Adrenal gland (tissue), 12 donors: ENCODE data around the gene DPM1. TPM values are rescaled to one million over a fixed set of nuclear protein-coding genes. Genes with fewer than 3 reads are reported as not detected.

Experiments
- DNase-seq, 7 donors: peaks; one replicate each; pipeline ENCODE4 v3.0.0-alpha.2; 2019 to 2020
- H3K27ac ChIP-seq, 5 donors: fragments of 200-600 bp; sonication (generic) in 4 of 5; 1 replicate in 3 of 5; 2 replicates in 2 of 5; pipeline versions ENCODE4 v1.5.1 to v1.8.0; 2016 to 2020; ENCODE audit warnings: mild to moderate bottlenecking in 1 of 5
- H3K27me3 ChIP-seq: fragments of 200-600 bp; 2 replicates; pipeline ENCODE4 v1.8.0; 2021
- H3K36me3 ChIP-seq, 2 donors: fragments of 200-600 bp; replicated peaks in 1 of 2; 1 replicate in 1 of 2; 2 replicates in 1 of 2; pipeline versions ENCODE4 v1.5.1 to v1.8.0; 2018 to 2022
- H3K4me1 ChIP-seq, 2 donors: fragments of 200-600 bp; replicated peaks in 1 of 2; 1 replicate in 1 of 2; 2 replicates in 1 of 2; pipeline versions ENCODE4 v1.5.1 to v1.8.0; 2018 to 2021
- H3K4me3 ChIP-seq, 4 donors: fragments of 200-600 bp; sonication (generic) in 3 of 4; one replicate each; pipeline ENCODE4 v1.5.1; 2016 to 2018
- H3K9me3 ChIP-seq, 3 donors: fragments of 200-600 bp; sonication (generic) in 1 of 3; replicated peaks in 1 of 3; 1 replicate in 2 of 3; 2 replicates in 1 of 3; pipeline versions ENCODE4 v1.5.1 to v1.8.0; 2016 to 2021
- CTCF ChIP-seq, 6 experiments: fragments of 450-650 bp in 4 of 6; fragments of 200-600 bp in 2 of 6; sonication (generic) in 1 of 6; IDR thresholded peaks; 1 replicate in 5 of 6; 2 replicates in 1 of 6; pipeline versions ENCODE4 v1.5.1 to v1.8.0; 2016 to 2021; ENCODE audit warnings: antibody characterized with exemption in 6 of 6, mild to moderate bottlenecking in 2 of 6, moderate library complexity in 1 of 6
- POLR2A ChIP-seq, 2 donors: fragments of 450-650 bp; IDR thresholded peaks; one replicate each; pipeline ENCODE4 v1.6.1; 2017; ENCODE audit warnings: antibody characterized with exemption in 2 of 2, mild to moderate bottlenecking in 2 of 2, moderate library complexity in 1 of 2
- WGBS, 4 donors: extraction: QIAGEN DNeasy Blood & Tissue Kit in 2 of 4; methylation state at CpG; one replicate each; pipeline versions ENCODE4 v1.1.5 to v1.1.7; 2013 to 2017; 5-methylcytosine and 5-hydroxymethylcytosine counted together
- intact Hi-C, 2 donors: fragments of 100-400 bp; cut with DNase I; formaldehyde crosslinking; loops; one replicate each; pipeline versions ENCODE4 v1.14.1 to v1.15.0; 2022 to 2023
- polyA plus RNA-seq, 3 donors: library from polyadenylated mRNA; stranded (reverse); fragments of 200-250 nt in 2 of 3; fragments of 350-450 nt in 1 of 3; fragmentation: Illumina TruSeq in 1 of 3; extraction: RNeasy Lipid Tissue Mini Kit (QIAGEN cat#74804) in 1 of 3; gene quantifications; one replicate each; pipeline ENCODE4 v1.2.3, GENCODE V29; 2013 to 2014
- total RNA-seq, 9 donors: library from RNA; depleted of rRNA in 4 of 9; stranded (reverse); fragments of >200 nt in 4 of 9; fragments of 120-200 nt in 1 of 9; fragmentation: NEBNext Ultra II Directional in 1 of 9; extraction: Animal tissue kit (Norgen Biotek cat#: 25700) in 1 of 9; gene quantifications; one replicate each; pipeline versions ENCODE4 v1.1.0 to v1.2.4, GENCODE V29; 2013 to 2023
- donor health status: healthy with polysubstance abuse.
- donor health status: Bipolar disorder and iron deficiency.
- donor health status: DM: yes; HTN: yes; CAD: no.
- donor health status: DM: no; HTN: no; CAD: no.
- donor health status: DM: no; HTN: no; CAD: no.
- donor health status: DM: yes; HTN: yes; CAD: no.

DPM1 gene
- total and polyA plus RNA-seq, 12 donors: 21.0 to 145 (median 42.9) TPM

GRCh38 chr20:50900261-50900660, 58.1 kb downstream of the DPM1 start:
- no peak for DNase-seq
- Histone ChIP-seq H3K27me3 (no peaks in the 10 kb centered on the region), H3K27ac (no peak overlapping the region), H3K9me3 (no peaks in the 10 kb centered on the region), H3K4me3 (no peak overlapping the region), H3K4me1 (peaks cover 0 to 14% of the 10 kb centered on the region in 2 donors), H3K36me3 (peaks cover 0 to 48% of the 10 kb centered on the region in 2 donors)
- intact Hi-C loops: no loop called here
- TF ChIP-seq CTCF (IDR thresholded peaks at IDR 0.05) (no peak), POLR2A (IDR thresholded peaks at IDR 0.05) (no peak)
- 81 to 98% (median 97%) methylated on average over 7 of the region's 7 CpGs for WGBS, 4 donors

GRCh38 chr20:50898475-50898874, 59.9 kb downstream of the DPM1 start:
- DNase-seq: no peak
- Histone ChIP-seq H3K4me1 (no peaks in the 10 kb centered on the region), H3K9me3 (no peaks in the 10 kb centered on the region), H3K36me3 (peaks cover 0 to 65% of the 10 kb centered on the region in 2 donors), H3K27me3 (no peaks in the 10 kb centered on the region), H3K27ac (no peak overlapping the region), H3K4me3 (no peak overlapping the region)
- 88 to 100% (median 92%) methylated on average over 1 of the region's 1 CpG for WGBS, 4 donors
- intact Hi-C loops: no loop called here
- TF ChIP-seq CTCF (IDR thresholded peaks at IDR 0.05) (no peak), POLR2A (IDR thresholded peaks at IDR 0.05) (no peak)

- TF ChIP-seq CTCF (IDR thresholded peaks at IDR 0.05) (no peak), POLR2A (IDR thresholded peaks at IDR 0.05) (no peak)
- Histone ChIP-seq H3K9me3 (no peaks in the 10 kb centered on the region), H3K4me3 (no peak overlapping the region), H3K36me3 (peaks cover 0 to 80% of the 10 kb centered on the region in 2 donors), H3K27me3 (no peaks in the 10 kb centered on the region), H3K27ac (no peak overlapping the region), H3K4me1 (peaks cover 0 to 8% of the 10 kb centered on the region in 2 donors)
- no peak for DNase-seq
- 86 to 93% (median 89%) methylated on average over 8 of the region's 8 CpGs for WGBS, 4 donors
- intact Hi-C loops: no loop called here
These were observed 63.1 kb downstream of the DPM1 start for GRCh38 chr20:50895111-50895830.

GRCh38 chr20:50893620-50894019, 64.7 kb downstream of the DPM1 start:
- no peak for DNase-seq
- TF ChIP-seq POLR2A (IDR thresholded peaks at IDR 0.05): no peak
- TF ChIP-seq CTCF (IDR thresholded peaks at IDR 0.05): no peak
- peaks cover 0 to 67% of the 10 kb centered on the region in 2 donors for H3K36me3 ChIP-seq
- H3K27me3 ChIP-seq: no peaks in the 10 kb centered on the region
- H3K9me3 ChIP-seq: no peaks in the 10 kb centered on the region
- H3K4me3 ChIP-seq: no peak overlapping the region
- 96 to 98% (median 98%) methylated on average over 7 of the region's 7 CpGs for WGBS, 4 donors
- H3K27ac ChIP-seq: no peak overlapping the region
- intact Hi-C loops: no loop called here
- peaks cover 0 to 8% of the 10 kb centered on the region in 2 donors for H3K4me1 ChIP-seq
